Mesenchymal stem cell (in vitro differentiated cells and primary cell): ENCODE results near the gene RCAN2.

Experiments used
- DNase-seq: peaks from one replicate; pipeline ENCODE4 v3.0.0-alpha.2; 2013
- H2AFZ ChIP-seq: one replicate; pipeline ENCODE4 v1.6.1; 2013; ENCODE audit warnings: low read depth, mild to moderate bottlenecking, control low read depth, inconsistent platforms, low read length, moderate library complexity
- H2AK5ac ChIP-seq: 2 replicates; pipeline ENCODE4 v1.6.1; 2013; ENCODE audit warnings: low read length, moderate library complexity, mild to moderate bottlenecking, inconsistent platforms; ENCODE audit not compliant: severe bottlenecking
- H2BK120ac ChIP-seq: one replicate; pipeline ENCODE4 v1.6.1; 2013; ENCODE audit warnings: low read depth, mild to moderate bottlenecking, inconsistent platforms, low read length, moderate library complexity
- H2BK12ac ChIP-seq, 2 experiments: one replicate each; pipeline ENCODE4 v1.6.1; 2013; ENCODE audit warnings: inconsistent platforms in 2 of 2, low read length in 2 of 2, mild to moderate bottlenecking in 2 of 2, moderate library complexity in 2 of 2, control low read depth in 1 of 2
- H2BK15ac ChIP-seq: one replicate; pipeline ENCODE4 v1.6.1; 2013; ENCODE audit warnings: mild to moderate bottlenecking, low read depth, inconsistent platforms; ENCODE audit not compliant: poor library complexity, severe bottlenecking
- H2BK5ac ChIP-seq: 2 replicates; pipeline ENCODE4 v1.6.1; 2013; ENCODE audit warnings: low read depth, mild to moderate bottlenecking, low read length, control low read depth, inconsistent platforms; ENCODE audit not compliant: poor library complexity, severe bottlenecking
- H3K14ac ChIP-seq, 2 experiments: one replicate each; pipeline ENCODE4 v1.6.1; 2013; ENCODE audit warnings: inconsistent platforms in 2 of 2, low read length in 2 of 2, control low read depth in 1 of 2, mild to moderate bottlenecking in 1 of 2, moderate library complexity in 1 of 2
- H3K18ac ChIP-seq, 2 experiments: one replicate each; pipeline ENCODE4 v1.6.1; 2013; ENCODE audit warnings: inconsistent platforms in 2 of 2, low read length in 2 of 2, control low read depth in 1 of 2, low read depth in 1 of 2, mild to moderate bottlenecking in 1 of 2
- H3K23ac ChIP-seq, 2 experiments: one replicate each; pipeline ENCODE4 v1.6.1; 2013; ENCODE audit warnings: inconsistent platforms in 2 of 2, low read length in 2 of 2, mild to moderate bottlenecking in 2 of 2, moderate library complexity in 2 of 2, control low read depth in 1 of 2
- H3K27ac ChIP-seq: 2 replicates; pipeline ENCODE4 v1.5.1; 2013; ENCODE audit warnings: mild to moderate bottlenecking, moderate library complexity, low read length, control low read depth, inconsistent platforms; ENCODE audit not compliant: poor library complexity, severe bottlenecking
- H3K27me3 ChIP-seq, 2 experiments: 2 replicates each; pipeline versions ENCODE4 v1.6.1 to v1.7.0; 2013; ENCODE audit warnings: low read length in 2 of 2, mild to moderate bottlenecking in 2 of 2, moderate library complexity in 2 of 2, control low read depth in 1 of 2, inconsistent platforms in 1 of 2; ENCODE audit not compliant: control insufficient read depth in 1 of 2, insufficient read depth in 1 of 2
- H3K36me3 ChIP-seq, 2 experiments: 2 replicates each; pipeline versions ENCODE4 v1.6.1 to v1.7.0; 2013; ENCODE audit warnings: low read length in 2 of 2, control low read depth in 1 of 2, inconsistent platforms in 1 of 2, low read depth in 1 of 2, mild to moderate bottlenecking in 1 of 2; ENCODE audit not compliant: insufficient read depth in 2 of 2, control insufficient read depth in 1 of 2
- H3K4ac ChIP-seq, 2 experiments: one replicate each; pipeline ENCODE4 v1.6.1; 2013; ENCODE audit warnings: inconsistent platforms in 2 of 2, low read length in 2 of 2, mild to moderate bottlenecking in 2 of 2, moderate library complexity in 2 of 2, control low read depth in 1 of 2, low read depth in 1 of 2
- H3K4me1 ChIP-seq: 2 replicates; pipeline ENCODE4 v1.6.1; 2013; ENCODE audit warnings: low read depth, low read length, control low read depth; ENCODE audit not compliant: control insufficient read depth, insufficient read depth
- H3K4me2 ChIP-seq: 2 replicates; pipeline ENCODE4 v1.6.1; 2013; ENCODE audit warnings: low read length, mild to moderate bottlenecking, inconsistent platforms; ENCODE audit not compliant: poor library complexity, severe bottlenecking
- H3K4me3 ChIP-seq, 2 experiments: 2 replicates each; pipeline versions ENCODE4 v1.5.1 to v1.7.0; 2013; ENCODE audit warnings: low read length in 2 of 2, mild to moderate bottlenecking in 2 of 2, control low read depth in 1 of 2, low read depth in 1 of 2; ENCODE audit not compliant: insufficient read depth in 1 of 2
- H3K79me1 ChIP-seq: replicated peaks from 2 replicates; pipeline ENCODE4 v1.6.1; 2013; ENCODE audit warnings: mild to moderate bottlenecking, control low read depth, low read length, inconsistent platforms; ENCODE audit not compliant: poor library complexity, severe bottlenecking
- H3K9ac ChIP-seq: 2 replicates; pipeline ENCODE4 v1.7.0; 2013; ENCODE audit warnings: mild to moderate bottlenecking, low read length, moderate library complexity
- H3K9me3 ChIP-seq: 2 replicates; pipeline ENCODE4 v1.7.0; 2013; ENCODE audit warnings: mild to moderate bottlenecking, low read length; ENCODE audit not compliant: control insufficient read depth
- H4K8ac ChIP-seq: one replicate; pipeline ENCODE4 v1.6.1; 2013; ENCODE audit warnings: inconsistent platforms, mild to moderate bottlenecking, low read length, moderate library complexity
- H4K91ac ChIP-seq: one replicate; pipeline ENCODE4 v1.6.1; 2013; ENCODE audit warnings: mild to moderate bottlenecking, low read length, inconsistent platforms
- WGBS: methylation state at CpG from one replicate; pipeline ENCODE4 v1.1.7; 2013; ENCODE audit warnings: mixed read lengths; 5-methylcytosine and 5-hydroxymethylcytosine counted together

The RCAN2 gene

DNA sequence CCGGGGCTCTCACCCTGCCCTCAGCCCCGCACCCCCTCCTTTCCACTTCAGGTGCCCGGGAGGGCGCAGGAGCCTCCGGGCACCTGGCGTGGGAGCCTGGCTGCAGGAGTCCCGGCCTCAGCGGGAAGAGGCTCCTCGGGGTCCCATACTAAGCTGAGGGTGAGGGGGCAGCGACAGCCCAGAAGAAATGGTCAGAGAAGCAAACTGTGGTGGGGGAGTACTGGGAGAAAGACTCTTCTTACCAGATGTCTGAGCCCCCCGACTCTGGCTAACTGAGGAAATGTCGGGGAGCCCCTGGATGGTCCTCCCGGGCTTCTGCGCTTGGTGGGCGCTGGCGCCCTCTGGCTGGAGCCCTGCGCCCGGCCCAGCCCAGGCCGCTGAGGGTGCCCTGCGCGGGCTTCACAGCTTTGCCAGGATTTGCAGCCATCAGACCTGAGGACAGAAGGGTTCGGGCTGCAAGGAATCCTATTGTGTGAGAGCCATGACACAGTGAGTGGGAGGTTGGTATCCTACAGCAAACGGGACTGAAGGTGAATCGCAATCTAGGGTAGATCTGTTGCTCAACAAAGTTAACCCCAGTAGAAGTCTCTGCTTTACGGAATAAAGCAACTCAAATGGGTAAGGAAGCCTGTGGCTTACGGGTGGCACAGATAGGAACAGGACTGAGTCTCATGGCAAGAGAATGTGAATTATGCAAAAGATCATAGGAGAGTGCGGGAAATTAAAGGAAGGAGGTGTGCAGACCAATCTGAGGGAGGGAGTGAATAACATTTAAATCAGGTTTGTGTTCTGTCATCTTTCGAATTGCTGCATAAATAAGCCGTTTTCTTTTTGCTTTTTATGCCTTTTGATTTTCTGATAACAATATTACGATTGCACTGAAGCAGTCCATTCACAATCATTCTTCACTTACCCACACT is 639 bp upstream of the RCAN2 start:
- H3K14ac ChIP-seq = no peak overlapping the region

DNA sequence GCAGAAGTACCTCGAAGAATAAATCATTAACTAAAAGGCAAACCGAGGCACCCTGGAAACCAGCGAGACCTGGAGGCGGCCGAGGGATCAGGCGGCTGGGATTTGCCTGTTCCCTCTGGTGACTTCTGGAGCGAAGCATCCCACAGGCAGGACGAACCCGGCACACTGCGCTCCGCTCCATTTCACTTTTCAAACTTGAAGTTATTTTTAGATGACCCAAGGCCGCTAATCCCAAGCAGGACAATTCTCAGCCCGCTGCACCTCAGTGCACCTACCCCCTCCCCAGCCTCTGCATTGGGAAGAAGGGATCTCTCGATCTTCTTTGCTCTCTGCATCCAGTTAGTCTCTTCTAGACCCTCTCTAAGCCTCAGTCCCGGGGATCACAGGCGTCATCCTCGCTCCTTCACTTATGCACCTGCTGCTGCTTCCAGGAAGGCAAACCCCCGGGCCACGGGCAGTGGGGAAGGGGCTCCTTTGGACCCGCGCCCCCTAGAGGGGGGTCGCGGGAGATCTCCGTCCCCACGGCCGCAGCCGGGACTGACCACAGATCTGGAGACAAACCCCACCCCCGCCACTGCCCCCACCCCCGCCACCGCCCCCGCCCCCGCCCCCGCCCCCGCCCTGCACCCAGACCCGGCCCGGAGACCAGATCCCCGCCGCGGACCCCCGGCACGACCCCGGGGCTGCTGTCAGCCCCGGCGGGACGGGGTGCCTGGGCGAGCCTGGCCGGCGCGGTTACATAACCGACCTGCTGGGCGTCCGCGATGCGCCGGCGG is 636 bp downstream of the RCAN2 start:
- Histone ChIP-seq H2AFZ (peak overlapping the region; percentile 72), H4K8ac (peak overlapping the region; percentile 16), H3K9me3 (no peaks in the 10 kb centered on the region), H3K36me3 (no peaks in the 10 kb centered on the region), H2BK120ac (no peak overlapping the region), H2BK15ac (peak overlapping the region; percentile 38), H3K4ac (peak overlapping the region in 1 of 2 experiments; percentile 74), H3K18ac (peak overlapping the region in 1 of 2 experiments; percentile 81), H3K27me3 (peaks cover 0 to 39% of the 10 kb centered on the region in 2 experiments), H3K23ac (no peak overlapping the region), H3K9ac (peak overlapping the region; percentile 33), H3K4me1 (peaks cover 9% of the 10 kb centered on the region), H3K4me2 (peak overlapping the region; percentile 98), H4K91ac (no peak overlapping the region), H2AK5ac (no peak overlapping the region), H3K27ac (no peak overlapping the region), H3K4me3 (peak overlapping the region; percentile 78 to 84), H2BK5ac (no peak overlapping the region), H3K79me1 (no peaks in the 10 kb centered on the region), H2BK12ac (no peak overlapping the region), H3K14ac (no peak overlapping the region)
- WGBS = 15% methylated on average over 33 of the region's 56 CpGs
- DNase-seq = peak; percentile 6

More for the DNA sequence above, 639 bp upstream of the RCAN2 start:
- peak overlapping the region; percentile 39 for H3K9ac ChIP-seq
- no peak overlapping the region for H2BK120ac ChIP-seq
- H3K36me3 ChIP-seq = no peaks in the 10 kb centered on the region
- H3K27me3 ChIP-seq = peaks cover 0 to 39% of the 10 kb centered on the region in 2 experiments
- H2AFZ ChIP-seq = peak overlapping the region; percentile 64
- no peak overlapping the region for H3K23ac ChIP-seq
- H2BK5ac ChIP-seq = no peak overlapping the region
- 10% methylated on average over 30 of the region's 30 CpGs for WGBS
- H2BK15ac ChIP-seq = no peak overlapping the region
- H3K4me3 ChIP-seq = peak overlapping the region; percentile 78 to 84
- no peak overlapping the region for H3K4ac ChIP-seq
- no peak overlapping the region for H3K27ac ChIP-seq
- H2AK5ac ChIP-seq = no peak overlapping the region
- H3K4me2 ChIP-seq = peak overlapping the region; percentile 98
- peaks cover 9% of the 10 kb centered on the region for H3K4me1 ChIP-seq
- H3K9me3 ChIP-seq = no peaks in the 10 kb centered on the region
- no peak overlapping the region for H4K91ac ChIP-seq
- no peak overlapping the region for H3K18ac ChIP-seq
- H2BK12ac ChIP-seq = no peak overlapping the region
- peak; percentile 38 for DNase-seq
- H4K8ac ChIP-seq = no peak overlapping the region
- no peaks in the 10 kb centered on the region for H3K79me1 ChIP-seq

DNA sequence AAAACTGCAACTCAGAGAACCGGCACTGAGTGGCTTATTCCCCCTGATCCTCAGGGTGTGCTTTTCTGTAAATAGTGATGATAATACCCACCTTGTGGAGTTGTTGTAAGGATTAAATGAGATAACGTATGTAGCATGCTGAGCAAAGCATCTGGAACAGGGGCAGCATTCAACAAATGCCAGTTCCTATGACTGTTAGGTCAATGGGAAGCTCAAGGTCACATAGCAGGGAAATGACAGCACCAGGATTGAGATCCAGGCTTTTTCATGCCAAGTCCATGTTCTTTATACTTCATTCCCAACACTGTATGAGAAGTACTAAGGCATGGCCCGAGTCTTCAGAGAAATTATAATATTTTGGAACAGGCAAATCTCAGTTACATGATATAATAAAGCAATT is 5.1 kb downstream of the RCAN2 start:
- H2BK5ac ChIP-seq = no peak overlapping the region
- peaks cover 0 to 36% of the 10 kb centered on the region in 2 experiments for H3K27me3 ChIP-seq
- H4K8ac ChIP-seq = no peak overlapping the region
- no peak overlapping the region for H2AK5ac ChIP-seq
- H4K91ac ChIP-seq = no peak overlapping the region
- no peak overlapping the region for H3K9ac ChIP-seq
- no peaks in the 10 kb centered on the region for H3K79me1 ChIP-seq
- H3K27ac ChIP-seq = no peak overlapping the region
- DNase-seq = no peak
- H3K36me3 ChIP-seq = no peaks in the 10 kb centered on the region
- H3K14ac ChIP-seq = no peak overlapping the region
- no peak overlapping the region for H2BK12ac ChIP-seq
- no peak overlapping the region for H3K18ac ChIP-seq
- H2BK15ac ChIP-seq = no peak overlapping the region
- H3K4me3 ChIP-seq = no peak overlapping the region
- no peak overlapping the region for H3K4ac ChIP-seq
- peaks cover 4% of the 10 kb centered on the region for H3K4me1 ChIP-seq
- no peak overlapping the region for H3K23ac ChIP-seq
- no peak overlapping the region for H3K4me2 ChIP-seq
- H2AFZ ChIP-seq = no peak overlapping the region
- 53% methylated on average over 2 of the region's 3 CpGs for WGBS
- H2BK120ac ChIP-seq = no peak overlapping the region
- H3K9me3 ChIP-seq = no peaks in the 10 kb centered on the region
